AG09309 (cell line): ENCODE results near the gene RNF7.
A peak's percentile ranks its signal among the peaks of the same experiment; 100 is the strongest.

ENCODE experiments used
- DNase-seq: peaks from one replicate; pipeline ENCODE4 v3.0.0-alpha.2; 2010; ENCODE audit warnings: low read depth
- H3K4me3 ChIP-seq: 2 replicates; pipeline ENCODE4 v1.5.1; 2011; ENCODE audit warnings: mild to moderate bottlenecking, low read depth, low read length, moderate library complexity; ENCODE audit not compliant: control insufficient read depth
- TF ChIP-seq, protein P1 (sequence below): IDR thresholded peaks from 2 replicates; pipeline ENCODE4 v1.5.1; 2011; ENCODE audit warnings: mild to moderate bottlenecking, low read depth, low read length, inconsistent platforms; ENCODE audit not compliant: insufficient read depth, control insufficient read depth; ENCODE audit errors: missing control alignments

The RNF7 gene

DNA sequence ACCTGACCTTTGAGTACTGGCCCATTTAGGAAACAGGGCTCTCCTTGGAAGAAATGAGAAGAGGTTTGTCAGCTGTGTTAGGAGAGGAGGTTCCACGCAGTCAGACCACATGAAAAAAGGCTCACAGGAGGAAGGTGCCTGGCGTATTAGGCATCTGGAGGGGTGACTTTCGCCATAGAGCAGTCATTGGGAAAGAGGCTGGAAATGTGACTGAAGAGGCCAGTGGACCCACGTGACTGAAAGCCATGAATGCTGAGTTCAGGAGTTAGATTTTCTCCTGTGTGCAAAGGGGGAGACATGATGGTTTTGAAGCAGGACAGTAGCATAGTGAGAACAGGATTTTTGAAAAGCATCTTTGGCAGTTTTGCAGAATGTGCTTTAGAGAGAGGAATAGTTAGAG, 29.7 kb upstream of the RNF7 start:
- TF ChIP-seq, protein P1, sequence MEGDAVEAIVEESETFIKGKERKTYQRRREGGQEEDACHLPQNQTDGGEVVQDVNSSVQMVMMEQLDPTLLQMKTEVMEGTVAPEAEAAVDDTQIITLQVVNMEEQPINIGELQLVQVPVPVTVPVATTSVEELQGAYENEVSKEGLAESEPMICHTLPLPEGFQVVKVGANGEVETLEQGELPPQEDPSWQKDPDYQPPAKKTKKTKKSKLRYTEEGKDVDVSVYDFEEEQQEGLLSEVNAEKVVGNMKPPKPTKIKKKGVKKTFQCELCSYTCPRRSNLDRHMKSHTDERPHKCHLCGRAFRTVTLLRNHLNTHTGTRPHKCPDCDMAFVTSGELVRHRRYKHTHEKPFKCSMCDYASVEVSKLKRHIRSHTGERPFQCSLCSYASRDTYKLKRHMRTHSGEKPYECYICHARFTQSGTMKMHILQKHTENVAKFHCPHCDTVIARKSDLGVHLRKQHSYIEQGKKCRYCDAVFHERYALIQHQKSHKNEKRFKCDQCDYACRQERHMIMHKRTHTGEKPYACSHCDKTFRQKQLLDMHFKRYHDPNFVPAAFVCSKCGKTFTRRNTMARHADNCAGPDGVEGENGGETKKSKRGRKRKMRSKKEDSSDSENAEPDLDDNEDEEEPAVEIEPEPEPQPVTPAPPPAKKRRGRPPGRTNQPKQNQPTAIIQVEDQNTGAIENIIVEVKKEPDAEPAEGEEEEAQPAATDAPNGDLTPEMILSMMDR = no peak
- no peak overlapping the region for H3K4me3 ChIP-seq
- no peak for DNase-seq

DNA sequence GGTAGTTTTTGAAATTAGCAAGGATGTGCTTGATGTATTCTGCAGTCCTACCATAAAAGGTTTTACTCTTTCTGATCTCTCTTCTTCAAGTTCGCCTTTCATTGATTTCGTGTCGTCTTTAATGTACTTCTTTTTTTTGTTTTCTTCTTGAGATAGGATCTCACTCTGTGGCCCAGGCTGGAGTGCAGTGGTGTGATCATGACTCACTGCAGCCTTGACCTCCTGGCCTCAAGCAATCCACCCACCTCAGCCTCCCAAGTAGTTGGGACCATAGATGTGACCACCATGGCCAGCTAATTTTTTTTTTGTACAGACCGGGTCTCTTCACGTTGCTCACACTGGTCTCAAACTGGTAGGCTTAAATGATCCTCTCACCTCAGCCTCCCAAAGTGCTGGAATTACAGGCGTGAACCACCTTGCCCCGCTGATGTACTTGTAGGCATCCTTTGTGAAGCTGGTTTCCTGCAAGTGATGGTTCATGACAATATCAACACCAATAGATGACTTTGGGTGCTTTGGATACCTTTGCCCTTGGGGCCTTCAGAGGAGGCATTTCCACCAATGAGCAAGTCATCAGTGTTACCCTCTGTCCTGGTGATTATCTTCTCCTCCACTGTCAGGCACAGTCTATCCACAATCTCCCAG, 28.9 kb upstream of the RNF7 start:
- TF ChIP-seq, protein P1 = no peak
- no peak overlapping the region for H3K4me3 ChIP-seq
- no peak for DNase-seq

DNA sequence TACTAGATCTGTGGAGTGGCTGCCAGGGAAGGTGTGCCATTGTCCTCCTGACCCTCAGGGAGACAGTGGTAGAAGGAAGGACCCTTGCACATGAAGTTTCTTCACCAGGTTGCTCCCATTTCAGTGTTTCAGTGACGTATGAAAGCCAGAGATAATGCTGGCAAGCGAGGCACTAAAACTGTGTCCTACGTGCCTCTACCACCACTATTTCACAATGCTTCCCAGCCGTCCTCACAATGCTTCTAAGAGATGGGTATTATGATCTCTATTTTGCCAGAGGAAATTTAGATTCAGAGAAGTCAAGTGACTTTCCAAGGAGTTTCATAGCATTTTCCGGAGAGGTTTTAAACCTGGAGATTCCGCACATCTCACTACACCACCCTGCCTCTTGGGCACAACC, 28.0 kb upstream of the RNF7 start:
- TF ChIP-seq, protein P1 = no peak
- DNase-seq = no peak
- no peak overlapping the region for H3K4me3 ChIP-seq

DNA sequence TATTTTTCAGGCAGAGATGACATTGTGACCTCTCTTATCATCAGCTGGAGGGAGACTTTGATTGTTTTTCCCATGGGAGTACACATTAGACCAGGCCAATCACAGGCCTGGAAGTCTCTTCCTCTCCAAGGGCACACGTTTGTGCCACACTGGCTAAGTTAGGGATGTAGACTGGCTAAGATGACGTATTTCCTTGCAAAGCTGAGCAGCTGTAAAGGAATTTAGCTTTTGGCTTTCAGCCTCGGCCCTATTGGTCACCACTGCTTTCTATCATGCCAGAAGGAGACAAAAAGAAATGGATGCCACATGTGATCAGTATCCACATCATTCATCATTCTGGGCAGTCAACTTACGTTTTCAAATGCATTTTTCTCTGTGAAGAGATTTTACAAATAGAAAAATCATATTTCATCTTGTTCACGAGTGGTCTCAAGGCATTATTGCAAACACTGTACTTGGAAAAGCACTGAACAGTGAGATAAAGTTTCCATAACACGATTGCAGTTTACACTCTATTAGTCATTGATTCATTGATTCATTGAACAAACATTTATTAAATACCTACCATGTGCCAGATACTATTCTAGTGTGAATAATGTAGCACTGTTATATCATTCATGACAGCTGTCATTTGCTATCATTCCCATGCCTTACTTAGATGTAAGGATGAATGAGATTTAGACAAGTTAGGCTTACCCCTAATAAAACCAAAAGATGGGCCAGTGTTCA, 27.0 kb upstream of the RNF7 start:
- TF ChIP-seq, protein P1 = no peak
- peak; percentile 77 for DNase-seq

DNA sequence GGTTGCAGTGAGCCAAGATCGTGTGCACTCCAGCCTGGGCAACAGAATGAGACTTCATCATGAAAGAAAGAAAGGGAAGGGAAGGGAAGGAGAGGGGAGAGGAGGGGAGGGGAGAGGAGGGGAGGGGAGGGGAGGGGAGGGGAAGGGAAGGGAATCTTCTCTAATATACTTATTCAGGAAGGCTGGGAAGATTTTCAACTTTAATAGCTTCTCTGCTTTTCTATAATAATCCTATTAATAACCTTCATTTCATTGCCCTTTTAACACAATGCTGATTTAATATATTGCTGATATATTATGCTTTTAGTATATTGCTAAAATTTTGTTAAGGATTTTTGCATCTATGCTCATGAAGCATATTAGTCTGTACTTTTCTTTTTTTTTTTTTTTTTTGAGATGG, 23.4 kb upstream of the RNF7 start:
- TF ChIP-seq, protein P1 = no peak
- no peak overlapping the region for H3K4me3 ChIP-seq
- no peak for DNase-seq

More for the DNA sequence above, 27.0 kb upstream of the RNF7 start:
- H3K4me3 ChIP-seq = no peak overlapping the region

DNA sequence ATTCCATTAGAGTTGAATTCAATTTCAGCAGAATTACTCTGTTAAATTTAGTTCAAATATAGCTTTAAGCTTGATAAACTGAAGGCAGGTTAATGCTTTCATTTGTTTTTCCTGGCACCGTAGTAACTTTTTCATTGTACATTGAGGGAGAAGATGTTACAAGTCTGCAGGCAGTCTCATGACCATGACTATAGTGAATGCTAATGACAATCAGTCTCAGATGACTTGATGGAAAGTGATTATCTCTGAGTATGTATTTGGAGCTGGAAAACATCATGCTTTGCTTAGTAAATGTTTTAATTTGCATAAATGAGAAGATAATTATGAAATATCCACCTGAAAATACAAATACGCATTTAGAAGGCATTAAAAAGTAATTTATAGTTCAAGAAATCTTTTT, 16.0 kb upstream of the RNF7 start:
- DNase-seq = no peak
- TF ChIP-seq, protein P1 = no peak
- no peak overlapping the region for H3K4me3 ChIP-seq
